Ammon's horn (tissue), 1 donor: ENCODE results near the gene AGTRAP.

Experiments used
- DNase-seq: peaks from one replicate; pipeline ENCODE4 v3.0.0-alpha.2; 2016; ENCODE audit warnings: low spot score

The AGTRAP gene

DNA sequence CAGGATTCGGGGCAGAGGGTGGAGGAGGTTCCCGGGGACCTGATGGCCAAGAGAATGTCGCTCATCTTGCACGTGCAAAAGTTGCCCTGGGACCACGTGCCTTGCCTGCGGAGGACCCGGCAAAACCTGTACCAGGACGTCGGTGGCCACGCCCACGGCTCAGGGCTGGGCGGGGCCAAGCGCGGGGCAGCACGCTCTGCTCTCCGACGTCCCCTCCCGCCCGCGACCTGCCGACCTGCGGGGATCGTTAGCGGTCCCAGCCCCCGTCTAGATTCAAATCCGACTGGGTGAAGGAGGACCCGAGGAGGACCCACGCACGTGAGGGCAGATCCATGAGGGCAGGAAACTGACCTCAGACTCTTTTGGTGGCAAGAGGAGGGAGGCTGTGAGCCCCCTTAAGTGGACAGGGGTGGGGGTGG, 26.1 kb downstream of the AGTRAP start, which contains the start of gene C1orf167:
Gene C1orf167 (plus strand): TSS at position 206 of the 419 bp plus-strand sequence. CDS start 2,208 bp downstream, outside the sequence.
- no peak for DNase-seq

DNA sequence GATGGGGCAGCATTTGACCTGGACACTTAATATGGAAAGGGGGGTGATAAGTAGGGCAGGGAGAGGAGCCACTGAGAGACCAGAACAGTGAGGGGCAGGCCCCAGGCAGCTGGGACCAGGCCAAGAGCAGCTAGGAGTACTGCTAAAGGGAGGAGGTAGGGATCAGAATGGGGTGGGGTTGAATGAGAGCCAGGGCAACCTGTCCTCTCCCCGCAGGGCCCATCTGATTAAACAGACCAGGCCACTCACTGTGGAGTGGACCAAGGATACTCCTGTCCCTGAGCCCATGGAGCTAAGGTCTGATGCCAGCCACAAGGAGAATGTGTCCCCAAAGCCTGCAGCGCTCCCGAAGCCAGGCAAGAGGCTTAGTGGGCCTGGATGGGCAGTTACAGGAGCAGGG, 28.2 kb downstream of the AGTRAP start:
- DNase-seq = no peak

DNA sequence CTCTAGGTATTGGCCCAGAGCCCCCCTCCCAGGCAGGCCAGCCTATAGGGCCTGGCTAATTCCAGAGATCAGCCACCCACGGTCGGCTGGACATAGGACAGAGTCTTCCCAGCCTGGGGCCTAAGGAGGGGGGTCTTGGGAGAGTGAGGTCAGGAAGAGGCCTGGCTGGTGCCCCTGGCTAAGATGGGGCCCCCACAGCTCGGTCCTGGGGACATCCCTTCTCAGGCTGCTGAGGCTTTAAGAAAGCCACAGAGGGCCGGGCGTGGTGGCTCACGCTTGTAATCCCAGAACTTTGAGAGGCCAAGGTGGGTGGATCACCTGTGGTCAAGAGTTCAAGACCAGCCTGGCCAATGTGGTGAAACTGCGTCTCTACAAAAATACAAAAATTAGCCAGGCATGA, 28.6 kb downstream of the AGTRAP start:
- no peak for DNase-seq

DNA sequence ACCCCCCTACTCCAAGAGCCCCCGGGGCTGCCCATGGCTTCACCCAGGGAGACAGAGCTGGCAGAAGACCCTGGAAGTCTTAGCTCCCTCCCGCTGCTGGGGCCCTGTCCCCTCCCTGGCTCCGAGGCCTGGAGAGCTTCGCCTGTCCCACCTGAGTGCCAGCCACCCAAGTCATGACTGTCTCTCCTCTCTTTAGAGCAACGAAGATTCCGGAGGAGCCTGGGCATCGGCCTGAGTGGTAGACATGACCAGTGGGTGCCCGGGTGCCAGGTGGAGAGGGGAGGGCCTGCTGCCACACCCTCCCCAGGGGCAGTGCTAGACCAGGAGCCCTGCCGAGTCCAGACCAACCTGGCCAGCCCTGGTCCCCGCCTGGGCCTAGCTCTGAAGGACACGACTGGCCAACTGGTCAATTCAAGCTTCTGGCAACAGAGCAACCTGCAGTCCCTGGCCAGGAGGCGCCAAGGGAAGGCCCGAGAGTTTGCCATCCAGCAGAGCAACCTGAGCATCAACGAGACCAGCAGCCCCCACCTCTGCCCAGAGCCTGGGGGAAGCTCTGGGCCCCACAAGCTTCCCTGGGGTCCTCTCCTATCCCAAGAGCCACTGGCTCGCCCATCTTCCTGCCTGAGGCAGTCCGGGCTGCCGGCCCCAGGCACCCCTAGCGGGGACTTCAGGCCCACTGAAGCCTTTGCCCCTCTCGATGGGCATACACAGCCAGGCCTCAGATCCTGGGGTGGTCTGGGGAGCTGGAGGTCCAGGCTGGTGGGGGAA, 29.9 kb downstream of the AGTRAP start:
- DNase-seq = no peak

DNA sequence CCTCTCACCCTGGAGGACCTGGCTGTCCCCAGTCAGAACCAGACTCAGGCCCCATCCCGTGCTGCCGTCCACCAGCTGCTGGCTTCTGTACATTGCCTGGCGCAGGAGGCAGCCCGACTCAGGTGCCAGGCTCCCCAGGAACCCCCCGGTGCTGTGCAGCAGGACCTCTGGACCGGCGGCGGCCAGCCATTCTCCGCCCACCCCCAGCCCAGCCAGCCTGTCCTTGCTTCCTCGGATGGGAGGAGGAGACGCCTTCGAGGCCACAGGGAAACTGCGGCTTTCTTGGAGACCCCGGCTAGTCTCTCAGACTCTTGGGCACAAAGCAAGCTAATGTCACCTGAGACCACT, 30.5 kb downstream of the AGTRAP start:
- no peak for DNase-seq

DNA sequence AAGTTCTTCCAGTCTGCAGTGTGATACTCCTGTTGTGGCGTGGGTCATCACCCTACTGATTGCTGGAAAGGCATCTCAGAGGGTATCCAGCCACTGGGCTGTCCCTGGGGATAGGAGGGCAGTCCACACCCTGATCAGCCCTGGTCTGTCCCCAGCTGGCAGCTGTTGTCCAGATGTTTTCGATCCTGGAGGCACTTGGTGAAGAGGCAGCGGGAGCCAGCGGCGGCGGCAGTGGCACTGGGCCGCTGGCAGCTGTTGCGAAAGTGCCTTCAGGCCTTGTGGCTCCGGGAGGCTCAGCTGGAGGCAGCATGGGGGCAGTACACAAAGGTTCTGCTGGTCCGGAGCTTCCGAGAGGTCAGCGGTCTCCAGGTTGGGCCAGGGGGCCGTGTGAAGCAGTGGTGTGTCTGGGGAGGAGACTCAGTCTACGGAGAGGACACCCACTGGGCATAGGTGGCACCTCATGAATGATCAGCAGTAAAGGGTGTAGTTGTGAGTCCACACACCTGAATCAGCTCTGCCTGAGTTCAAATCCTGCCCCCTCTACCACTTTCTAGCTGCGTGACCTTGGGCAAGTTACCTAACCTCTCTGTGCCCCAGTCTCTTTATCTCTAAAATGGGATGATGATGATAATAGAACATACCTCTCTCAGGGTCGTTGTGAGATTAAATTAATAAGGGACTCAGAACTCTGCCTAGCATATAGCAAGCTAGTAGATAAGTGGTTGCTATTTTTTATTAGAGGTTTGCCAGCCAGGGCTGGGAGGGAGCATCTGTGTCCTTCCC, 32.2 kb downstream of the AGTRAP start:
- no peak for DNase-seq

DNA sequence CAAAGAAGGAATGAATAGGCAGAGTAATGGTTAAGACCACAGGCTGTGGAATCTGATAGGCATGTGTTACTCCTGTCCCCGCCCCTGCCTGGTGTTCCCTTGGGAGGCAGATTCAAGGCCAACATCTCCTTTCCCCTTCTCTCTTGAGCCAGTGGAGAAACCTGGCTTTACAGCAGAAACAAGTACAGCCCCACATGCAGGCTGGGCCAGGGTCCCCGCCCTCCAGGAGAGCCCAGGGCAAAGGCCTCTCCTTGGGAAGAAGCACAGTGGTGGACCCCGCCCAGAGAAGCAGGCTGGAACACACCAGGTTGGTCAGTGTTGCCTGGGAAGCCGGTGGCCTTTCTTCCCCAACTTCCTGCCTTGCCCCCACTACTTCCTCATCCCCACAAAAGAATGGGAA, 32.9 kb downstream of the AGTRAP start:
- no peak for DNase-seq

DNA sequence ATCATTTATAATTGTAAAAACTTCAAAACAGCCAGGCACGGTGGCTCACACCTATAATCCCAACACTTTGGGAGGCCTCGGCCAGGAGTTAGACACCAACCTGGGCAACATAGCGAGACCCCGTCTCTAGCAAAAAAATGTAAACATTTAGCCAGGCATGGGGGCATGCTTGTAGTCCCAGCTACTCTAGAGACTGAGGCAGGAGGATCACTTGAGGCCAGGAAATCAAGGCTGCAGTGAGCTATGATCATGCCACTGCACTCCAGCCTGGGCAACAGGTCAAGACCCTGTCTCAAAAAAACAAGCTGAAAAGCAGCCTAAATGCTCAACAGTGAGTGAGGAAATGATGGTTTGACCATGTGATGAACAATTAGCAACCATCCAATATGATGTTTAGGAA, 33.3 kb downstream of the AGTRAP start:
- no peak for DNase-seq

DNA sequence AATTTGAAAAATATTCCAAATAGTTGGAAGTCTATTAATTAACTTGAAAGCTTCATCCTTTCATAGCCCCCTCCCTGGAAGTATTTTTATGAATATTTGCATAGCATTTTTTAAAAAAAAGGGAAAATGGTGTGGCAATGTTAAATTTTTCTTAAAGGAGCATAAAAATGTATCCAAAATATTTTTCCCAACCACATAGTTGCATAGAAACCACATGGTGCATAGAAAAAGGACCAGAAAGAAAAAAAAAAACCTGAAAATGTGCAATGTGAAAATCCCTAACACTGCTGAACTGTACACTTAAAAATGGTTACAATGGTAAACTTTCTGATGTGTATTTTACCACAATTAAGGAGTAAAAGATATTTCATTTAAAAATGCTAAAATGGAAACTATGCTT, 34.1 kb downstream of the AGTRAP start:
- no peak for DNase-seq

DNA sequence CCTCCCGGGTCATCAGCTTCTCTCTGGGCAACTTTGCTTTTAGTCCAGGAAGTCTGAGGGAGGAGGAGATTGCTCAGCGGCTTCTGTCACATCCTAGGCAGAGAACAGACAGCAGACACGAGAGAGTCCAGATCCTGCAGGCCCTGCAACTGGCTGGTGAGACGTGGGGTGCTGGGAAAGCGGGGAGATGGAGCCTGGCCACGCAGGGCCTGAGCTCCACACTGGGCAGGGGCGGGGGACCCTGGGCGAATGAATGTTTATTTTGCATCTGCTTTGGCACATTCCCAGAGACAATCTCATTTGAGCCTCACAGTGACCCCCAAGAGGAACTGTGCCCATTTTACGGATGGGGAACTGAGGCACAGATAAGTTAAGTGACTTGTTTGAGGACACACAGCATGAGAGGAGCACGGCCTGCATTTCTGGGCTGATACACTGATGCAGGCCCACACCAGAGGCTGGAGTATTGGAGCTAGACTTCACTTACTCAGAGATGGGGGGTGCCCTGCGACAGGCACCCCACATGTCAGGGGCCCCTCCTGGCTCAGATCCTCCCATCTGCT, 35.6 kb downstream of the AGTRAP start:
- no peak for DNase-seq

DNA sequence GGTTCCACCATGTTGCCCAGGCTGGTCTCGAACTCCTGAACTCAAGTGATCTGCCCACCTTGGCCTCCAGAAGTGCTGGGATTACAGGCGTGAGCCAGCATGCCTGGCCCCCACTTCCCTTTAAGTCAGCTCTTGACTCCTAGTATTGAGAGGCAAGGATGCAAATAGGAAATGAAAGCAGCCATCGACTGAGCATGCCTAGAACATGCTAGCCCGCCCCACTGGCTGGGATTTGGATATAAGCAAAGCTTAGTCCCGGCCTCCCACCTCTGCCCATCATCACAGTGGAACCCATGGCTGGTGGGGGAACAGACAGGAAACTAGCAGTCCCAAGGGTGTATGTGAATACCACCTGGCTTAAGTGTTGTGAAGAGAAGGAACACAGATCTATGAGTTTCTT, 36.5 kb downstream of the AGTRAP start:
- no peak for DNase-seq

DNA sequence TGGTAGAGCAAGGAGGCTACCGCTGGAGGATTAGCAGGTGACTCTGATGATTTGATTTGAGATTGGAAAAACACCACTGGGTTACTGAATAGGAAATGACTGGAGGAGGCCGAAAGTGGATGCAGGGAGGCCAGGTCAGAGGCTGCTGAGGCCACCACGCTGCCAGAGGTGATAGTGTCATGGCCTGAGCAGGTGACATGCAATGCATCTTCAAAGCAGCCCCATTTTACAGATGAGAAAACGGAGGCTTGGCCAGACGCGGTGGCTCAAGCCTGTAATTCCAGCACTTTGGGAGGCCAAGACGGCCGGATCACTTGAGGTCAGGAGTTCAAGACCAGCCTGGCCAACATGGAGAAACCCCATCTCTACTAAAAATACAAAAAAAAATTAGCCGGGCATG, 38.8 kb downstream of the AGTRAP start:
- DNase-seq = no peak

DNA sequence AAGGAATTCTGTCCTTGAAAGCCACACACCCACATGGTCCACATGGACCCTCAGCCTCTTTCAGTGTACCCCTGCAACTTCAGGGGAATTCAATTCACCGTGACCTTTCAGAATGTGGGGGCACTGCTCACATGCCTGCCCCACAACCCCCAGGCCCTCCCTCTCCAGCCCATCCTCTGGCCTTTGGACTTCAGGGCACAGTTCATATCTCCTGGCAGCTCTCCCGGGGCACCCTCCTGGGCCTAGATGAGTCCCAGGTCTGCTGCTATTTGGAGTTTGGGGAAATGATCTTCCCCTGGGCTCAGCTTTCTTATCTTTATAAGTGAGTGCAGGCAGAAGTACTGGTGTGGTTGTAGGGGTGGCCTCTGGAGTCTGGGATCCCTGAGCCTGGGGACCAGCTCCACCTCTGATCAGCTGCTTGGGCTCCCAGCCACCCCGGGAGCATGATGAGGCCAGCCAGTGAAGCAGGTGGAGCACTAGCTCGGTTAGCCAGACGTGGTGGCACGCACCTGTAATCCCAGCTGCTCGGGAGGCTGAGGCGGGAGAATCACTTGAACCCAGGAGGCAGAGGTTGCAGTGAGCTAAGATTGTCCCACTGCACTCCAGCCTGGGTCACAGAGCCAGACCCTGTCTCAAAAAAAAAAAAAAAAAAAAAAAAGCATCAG, 41.9 kb downstream of the AGTRAP start:
- DNase-seq = no peak

DNA sequence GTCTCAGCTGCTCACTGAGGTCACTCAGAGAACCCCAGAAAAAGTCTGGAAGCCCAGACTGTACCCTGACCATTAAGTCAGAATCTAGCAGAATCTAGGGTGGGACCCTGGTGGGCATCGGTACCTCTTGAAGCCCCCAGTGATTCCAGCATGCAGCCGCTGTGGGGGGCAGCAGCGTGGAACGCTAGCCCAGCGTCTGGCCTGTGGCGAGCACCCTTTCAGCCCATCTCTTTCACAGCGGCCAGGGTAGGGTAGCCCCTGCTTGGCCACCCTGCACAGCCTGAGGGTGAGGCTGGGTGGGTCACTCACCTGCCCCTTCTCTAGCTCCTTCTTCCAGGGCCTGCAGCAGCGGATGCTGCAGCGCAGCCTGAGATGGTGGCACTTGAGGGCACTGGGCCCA, 42.4 kb downstream of the AGTRAP start:
- DNase-seq = no peak

DNA sequence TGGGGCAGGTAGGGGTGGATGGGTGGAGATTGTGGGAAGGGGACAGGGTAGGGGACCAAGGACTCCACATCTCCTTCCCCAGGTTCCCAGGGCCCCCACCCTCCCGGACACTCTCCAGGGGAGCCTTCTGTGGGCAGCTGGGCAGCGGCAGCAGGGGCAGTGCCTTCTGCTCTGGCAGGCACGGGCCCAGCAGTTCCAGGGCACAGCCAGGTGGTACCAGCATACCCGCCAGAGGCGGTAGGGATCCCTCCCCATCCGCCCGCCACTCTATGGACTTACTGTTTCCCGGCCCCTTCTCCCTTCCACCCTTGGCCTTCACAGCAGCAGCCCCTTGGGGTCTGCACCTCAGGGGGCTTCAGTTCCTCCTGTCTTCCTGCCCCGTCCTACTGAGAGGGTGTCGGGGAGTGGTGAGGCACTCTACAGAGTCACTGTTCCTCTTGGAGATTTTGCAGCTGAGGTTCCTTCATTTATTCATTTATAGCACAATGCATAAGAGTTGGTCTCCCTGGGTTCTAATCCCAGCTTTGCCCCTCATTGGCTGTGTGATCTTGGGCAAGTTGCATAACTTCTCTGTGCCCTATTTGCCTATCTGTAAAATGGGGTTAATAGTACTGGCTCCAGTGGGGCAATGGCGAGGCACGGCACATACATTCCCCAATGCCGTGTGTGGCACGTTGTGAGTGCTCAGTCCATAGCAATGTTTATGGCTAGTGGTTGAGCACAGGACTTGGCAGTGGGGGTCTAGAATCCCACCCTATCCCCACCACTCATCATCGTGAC, 43.1 kb downstream of the AGTRAP start:
- DNase-seq = no peak

DNA sequence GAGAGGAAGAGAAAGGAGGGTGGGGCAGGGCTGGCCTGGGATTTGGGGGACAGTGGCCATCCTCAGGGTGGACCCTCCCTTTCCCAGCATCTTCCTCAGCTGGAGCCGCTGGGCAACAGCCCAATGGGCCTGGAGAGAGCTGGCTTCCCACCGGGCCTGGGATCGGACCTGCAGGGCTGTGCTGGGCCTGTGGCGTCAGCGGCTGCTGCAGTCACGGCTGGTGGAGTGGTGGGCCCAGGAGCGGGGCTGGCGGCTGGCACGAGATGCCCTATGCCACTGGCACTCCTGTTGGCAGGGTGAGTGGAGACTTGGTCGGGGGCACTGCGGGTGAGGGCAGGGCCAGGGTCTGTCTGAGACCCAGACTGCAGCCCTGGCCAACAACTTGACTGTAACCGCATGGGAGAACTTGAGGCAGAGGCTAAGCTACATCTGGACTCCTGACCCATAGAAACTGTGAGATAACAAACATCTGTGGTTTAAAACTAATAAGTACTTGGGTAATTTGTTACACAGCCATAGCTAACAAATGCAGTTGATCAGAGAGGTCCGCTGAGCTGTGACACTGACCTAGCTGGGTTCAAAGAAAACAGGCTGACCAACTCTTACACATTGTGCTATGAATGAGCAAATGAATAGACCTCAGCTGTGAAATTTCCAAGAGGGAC, 43.9 kb downstream of the AGTRAP start:
- DNase-seq = no peak

DNA sequence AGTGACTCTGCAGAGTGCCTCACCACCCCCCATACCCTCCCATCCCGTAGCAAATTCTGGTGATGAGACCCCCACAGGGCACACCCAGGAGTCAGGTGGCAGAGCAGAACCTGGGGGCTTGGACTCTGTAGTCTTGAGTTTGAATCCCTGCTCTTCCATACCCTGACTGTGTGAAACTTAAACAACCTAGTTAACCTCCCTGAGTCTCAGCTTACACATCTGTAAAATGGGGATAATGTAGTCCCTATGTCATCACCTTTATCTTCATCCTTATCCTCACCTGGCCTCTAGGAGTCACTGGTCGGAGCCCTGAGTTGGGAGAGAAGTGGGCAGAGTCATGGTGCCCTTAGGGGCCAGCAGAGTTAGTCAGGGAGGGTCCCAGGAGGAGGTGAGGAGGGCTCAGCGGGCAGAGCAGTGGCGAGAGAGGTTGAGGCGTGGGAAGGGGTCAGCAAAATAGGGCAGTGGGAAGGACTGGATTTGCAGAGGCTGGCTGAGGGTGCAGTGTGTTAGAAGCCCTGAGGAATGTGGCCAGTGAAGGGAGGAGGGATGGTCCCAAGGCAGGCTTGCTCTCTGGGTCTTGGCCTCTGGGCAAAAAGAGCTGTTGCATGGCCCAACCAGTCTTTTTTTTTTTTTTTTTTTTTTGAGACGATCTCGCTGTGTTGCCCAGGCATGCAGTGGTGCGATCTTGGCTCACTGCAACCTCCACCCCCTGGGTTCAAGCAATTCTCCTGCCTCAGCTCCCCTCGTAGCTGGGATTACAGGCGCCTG, 44.6 kb downstream of the AGTRAP start:
- no peak for DNase-seq

DNA sequence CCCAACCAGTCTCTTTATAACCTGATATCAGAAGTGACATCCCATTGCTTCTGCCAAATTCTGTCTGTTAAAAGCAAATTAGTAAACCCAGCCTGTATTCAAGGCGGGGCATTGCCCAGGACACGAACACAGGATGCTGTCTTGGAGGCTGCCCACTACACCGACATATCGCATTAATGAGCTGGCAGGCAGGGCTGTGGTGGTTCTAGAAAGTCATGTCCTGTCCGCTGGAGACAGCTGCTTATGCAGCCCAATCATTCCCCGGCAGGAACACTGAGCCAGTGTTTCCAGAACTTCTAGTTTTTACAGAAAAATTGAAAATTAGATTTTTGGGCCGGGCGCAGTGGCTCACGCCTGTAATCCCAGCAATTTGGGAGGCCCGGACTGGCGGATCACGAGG, 45.4 kb downstream of the AGTRAP start:
- no peak for DNase-seq

DNA sequence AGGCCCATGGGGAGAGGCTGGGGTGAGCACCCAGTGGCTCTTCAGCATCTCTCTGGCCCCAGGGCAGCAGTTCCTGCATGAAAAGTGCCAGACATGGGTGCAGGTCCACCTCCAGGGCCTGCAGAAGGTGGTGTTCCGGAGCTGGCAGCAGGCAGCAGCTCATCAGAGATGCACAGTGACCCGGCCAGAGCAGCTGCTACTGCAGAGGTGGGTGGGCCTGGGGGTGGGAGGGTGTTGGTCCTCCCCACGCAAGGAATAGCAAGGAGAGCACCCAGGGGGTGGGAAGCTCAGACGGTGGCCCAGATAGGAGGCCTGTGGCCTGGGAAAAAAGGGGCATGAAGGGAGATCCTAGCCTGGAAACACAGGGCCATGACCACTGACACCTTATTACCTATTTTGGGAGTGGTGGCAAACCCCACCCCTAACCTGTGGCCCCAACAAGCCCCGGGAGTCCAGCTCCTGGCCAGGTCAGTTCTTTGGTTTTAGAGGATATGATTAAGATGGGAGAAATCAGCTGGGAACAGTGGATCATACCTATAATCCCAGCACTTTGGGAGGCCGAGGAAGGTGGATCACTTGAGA, 46.3 kb downstream of the AGTRAP start:
- no peak for DNase-seq

DNA sequence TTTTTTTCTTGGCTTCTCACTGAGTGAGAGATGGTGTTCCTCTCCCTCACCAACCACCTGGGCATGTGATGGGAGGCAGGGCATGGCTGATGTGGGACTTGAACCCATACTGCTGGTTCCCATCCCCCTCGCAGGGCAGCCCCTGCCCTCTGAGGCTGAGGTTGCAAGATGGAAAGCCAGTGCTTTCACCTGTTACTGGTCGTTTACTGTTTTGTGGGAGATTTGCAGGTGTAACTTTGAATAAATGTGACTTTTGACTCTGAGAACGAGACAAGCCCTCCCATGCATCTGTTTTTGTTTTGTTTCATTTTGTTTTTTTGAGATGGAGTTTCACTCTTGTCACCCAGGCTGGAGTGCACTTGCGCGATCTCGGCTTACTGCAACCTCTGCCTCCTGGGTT, 47.6 kb downstream of the AGTRAP start:
- DNase-seq = no peak
